SKM-1 treated with dmso at 0.1 percent for 144 hours (cell line): ENCODE results near the gene MIPEP.

Experiments
- DNase-seq: peaks from one replicate; lab custom pipeline; 2025; ENCODE audit not compliant: unreplicated experiment; lab: John Stamatoyannopoulos, UW

MIPEP gene

DNA sequence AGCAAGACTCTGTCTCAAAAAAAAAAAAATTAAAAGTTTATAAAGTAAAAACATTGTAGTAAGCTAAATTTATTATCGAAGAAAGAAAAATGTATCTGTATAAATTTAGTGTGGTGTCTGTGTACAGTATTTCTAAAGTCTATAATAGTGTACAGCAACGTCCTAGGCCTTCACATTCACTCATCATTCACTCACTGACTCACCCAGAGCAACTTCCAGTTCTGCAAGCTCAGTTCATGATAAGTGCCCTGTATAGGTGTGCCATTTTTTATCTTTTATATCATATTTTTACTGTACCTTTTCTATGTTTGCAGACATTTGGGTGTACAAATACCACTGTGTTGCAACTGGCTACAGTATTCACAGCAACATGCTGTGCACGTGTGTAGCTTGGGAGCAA lies 200.9 kb downstream of the MIPEP start:
- DNase-seq: no peak

DNA sequence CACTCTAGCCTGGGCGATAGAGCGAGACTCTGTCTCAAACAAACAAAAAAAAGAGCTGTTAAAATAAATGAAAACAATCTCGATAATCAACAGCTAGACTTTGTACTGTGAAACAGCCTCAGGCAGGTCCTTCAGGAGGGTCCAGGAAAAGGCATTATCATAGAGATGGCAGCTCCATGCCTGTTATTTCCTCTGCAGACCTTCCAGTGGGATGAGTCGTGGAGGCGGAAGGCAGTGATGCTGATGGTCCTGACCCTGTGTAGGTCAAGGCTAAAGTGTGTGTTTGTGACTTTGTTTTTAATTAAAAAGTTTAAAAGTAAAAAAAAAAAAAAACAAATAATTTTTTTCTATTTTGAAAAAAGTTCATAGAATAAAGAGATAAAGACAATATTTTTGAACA lies 201.6 kb downstream of the MIPEP start:
- DNase-seq: no peak

DNA sequence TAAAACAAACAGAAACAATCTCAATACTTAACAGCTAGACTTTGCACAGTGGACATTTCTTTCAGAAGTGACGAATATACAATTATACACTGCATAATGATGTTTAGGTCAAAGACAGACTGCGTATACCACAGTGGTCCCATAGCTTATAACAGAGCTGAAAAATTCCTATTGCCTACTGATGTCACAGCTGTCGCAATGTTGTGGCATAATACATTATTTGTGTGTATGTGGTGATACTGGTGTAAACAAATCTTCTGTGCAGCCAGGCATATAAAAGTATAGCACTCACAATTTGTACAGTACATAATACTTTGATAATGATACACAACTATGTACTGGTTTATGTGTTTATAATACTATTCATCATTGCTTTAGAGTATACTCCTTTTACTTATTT lies 202.3 kb downstream of the MIPEP start:
- DNase-seq: no peak

DNA sequence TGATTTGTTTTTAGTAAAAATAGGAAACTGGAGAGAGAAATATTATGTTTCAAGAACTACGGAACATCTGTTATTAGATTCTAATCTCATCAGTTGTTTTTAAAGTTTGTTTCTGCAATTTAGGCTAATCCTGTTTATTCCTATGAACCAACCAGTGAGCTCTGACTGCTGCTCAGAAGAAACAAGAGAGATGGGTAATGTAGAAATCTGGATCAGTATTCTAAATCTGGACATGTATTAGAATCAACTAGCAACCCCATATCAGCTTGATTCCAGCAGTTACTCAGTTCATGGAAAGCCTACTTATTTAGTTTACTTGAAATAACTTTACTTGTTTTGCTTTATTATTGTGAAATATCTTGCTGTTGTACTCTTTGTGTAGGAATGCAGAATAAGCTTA lies 203.8 kb downstream of the MIPEP start:
- no peak for DNase-seq

DNA sequence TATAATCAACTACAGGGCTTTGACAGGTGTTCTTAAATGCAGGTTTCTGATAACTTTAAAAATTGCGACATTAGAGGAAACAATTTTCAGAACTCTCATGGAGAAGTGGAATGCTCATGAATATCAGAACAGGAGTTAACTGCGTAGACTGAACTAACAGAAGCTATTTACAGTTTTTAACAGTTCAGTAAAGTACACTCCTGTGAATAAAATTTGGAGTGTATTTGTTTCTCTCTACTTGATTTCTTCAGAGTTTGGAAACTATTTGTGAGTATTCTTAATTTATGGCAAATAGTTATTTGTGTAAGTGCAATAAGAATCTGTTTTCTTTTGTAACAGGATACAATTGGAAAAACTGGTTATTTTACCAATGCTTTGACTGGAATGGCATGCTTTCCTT lies 204.6 kb downstream of the MIPEP start:
- DNase-seq: no peak

DNA sequence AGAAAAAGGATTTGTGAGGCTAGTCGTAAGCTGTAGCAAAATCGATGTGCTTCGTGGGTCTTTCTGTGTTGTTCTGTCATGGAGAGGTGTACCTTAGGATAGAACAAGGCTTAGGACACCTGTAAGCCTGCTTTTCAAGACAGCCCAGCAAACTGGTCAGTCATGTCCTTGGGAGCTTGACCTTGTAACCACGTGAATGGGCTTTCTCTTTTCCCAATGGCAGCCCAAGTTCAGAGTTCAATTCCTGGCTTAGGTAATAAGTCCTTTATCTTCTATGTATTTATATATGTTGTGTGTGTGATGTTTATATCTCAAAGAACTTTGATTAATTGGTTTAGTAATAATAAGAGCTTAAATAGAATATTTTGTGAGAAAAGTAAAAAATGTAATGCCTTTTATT lies 206.1 kb downstream of the MIPEP start:
- DNase-seq: no peak

DNA sequence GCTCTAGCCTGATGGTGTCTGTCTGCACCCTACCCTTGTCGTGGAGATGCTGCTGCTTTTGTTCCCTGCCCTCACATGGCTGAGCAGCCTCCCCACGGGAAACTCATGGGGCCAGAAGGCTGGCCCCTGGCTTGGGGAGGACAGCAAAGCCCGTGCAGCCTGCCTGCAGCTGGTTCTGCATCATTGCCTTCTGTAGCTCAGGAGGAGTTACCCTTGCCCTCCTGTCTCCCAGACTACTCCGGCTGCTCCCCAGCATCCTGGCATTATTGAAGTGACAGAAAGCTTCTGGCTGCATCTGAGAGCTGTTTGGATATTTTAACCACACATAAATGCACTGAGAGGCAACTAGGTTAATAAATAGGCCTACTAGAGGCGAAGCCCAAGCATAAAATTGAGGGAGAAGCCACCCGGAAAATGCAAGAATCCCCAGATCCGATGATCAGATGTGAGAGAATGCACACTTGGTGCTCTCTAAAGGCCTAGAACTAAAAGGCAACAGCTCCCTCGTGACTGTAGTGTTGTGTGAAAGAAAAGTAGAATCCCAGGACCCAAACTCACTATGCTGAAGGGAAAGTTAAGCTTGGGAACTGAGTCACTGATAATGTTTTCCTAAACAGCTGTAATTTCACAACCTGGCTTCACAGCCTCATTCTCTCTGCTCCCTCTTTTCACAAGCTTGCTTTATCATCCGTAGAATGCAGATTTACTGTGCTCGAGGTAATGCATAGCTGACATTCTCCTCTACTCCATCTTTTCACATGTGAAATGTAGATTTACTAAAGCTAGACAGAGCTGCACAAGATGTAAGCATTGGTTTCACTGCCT lies 208.1 kb downstream of the MIPEP start:
- no peak for DNase-seq
